NCI-H2029 (cell line): ENCODE measurements around the gene SPOCK1.
A peak's percentile ranks its signal among the peaks of the same experiment; 100 is the strongest.
"Not testable (repeated sequence)": the region's sequence is repeated elsewhere in the genome, so short reads cannot be mapped to it uniquely, and the experiment has no call there.

Experiments
- DNase-seq: peaks from one replicate; lab custom pipeline; 2025; lab: John Stamatoyannopoulos, UW

Gene SPOCK1

DNA sequence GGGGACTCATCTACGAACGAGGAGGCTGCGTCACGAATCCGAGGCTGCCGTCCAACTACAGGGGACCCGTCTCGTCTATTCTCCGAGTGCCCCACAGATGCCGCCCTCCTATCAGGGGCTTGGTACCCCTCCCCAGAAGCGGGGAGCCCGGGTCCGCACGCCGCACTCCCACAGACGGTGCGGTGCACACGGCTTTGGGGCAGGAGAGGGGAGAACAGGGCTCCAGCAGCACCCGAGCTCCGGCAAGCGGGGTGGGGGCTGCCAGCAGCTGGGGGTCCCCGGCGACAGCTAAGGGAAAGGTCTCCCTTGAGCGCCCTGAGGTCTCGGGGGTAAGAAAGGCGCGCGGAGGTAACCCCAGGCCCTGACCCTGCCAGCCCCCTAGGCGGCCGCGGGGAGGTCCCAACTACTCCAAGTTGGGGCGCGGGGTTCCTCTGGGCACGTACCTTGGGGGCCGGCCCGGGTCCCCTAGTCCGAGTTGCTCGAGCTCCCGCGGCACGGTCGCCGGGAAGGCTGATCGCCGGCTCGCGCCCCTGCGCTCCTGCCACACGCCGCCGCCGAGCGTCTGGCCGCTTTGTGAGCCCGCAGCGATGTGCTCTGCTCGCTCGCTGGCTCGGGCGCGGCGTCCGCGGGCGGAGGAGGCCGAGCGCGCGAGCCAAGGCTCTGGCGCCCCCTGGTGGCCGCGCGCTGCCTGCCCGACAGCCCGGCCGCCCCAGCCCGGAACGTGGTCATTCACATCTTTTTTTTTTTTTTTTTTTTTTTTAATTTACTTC, at the start of gene SPOCK1:
Gene SPOCK1 (minus strand): TSS at position 591 of the 770 bp plus-strand sequence.
- peak; percentile 75 for DNase-seq

DNA sequence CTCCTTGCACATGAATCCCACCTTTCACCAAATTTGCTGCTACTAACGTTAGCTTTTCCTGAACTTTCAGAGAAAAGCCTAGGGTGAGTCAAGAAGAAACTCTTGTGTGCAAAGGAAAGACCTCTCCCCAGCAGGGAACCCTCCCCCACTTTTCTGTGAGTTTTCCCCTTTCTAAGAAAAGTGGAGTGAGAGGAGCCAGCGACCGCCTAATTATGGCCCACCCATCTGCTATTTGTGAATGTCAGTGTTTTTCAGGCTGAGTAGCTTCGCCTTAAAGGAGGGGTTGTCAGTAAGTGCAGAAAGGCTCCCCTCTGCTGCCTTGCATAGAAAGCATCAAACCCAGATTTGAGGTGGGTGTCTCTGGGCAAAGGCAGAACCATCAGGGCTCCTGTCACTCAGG, 46.8 kb upstream of the SPOCK1 start:
- DNase-seq: no peak

DNA sequence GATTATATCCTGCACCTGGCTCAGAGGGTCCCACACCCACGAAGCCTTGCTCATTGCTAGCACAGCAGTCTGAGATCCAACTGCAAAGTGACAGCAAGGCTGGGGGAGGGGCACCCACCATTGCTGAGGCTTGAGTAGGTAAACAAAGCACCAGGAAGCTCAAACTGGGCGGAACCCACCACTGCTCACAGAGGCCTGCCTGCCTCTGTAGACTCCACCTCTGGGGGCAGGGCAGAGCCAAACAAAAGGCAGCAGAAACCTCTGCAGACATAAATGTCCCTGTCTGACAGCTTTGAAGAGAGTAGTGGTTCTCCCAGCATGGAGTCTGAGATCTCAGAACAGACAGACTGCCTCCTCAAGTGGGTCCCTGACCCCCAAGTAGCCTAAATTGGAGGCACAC, 36.3 kb upstream of the SPOCK1 start:
- peak; percentile 39 for DNase-seq

DNA sequence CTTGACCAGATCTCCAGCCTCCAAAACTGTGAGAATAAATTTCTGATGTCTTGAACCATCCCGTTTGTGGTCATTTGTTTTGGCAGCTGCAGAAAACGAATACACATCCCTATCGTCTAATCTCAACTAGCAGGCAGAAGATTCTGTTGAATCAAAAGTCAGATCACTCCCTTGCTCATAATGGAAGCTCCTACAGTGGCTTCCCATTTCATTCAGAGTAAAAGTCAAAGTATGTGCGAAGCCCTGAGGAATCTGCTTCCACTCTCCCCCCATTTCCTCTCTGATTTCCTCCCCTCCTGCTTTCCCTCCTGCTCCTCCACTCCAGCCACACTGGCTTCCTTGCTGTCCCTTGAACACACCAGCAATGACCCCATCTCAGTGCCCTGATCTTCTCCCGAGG, 34.8 kb upstream of the SPOCK1 start:
- no peak for DNase-seq

DNA sequence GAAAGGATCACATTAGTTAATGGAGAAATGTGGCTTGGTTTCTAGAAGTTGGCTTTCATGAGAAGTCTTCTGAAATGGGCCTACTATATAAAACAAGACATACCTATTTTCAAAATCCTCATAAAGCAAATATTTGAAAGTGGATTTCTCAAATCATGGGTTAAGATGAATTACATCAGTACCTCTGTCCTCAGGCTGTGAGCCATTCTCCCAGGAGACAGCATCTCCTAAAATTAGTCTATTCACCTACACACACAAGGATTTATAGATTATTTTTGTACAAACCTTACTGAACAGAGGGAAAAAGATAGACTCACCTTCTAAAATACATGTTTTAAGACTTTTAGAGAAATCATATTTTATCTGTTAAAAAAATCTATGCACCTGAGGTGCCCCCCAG, 32.1 kb upstream of the SPOCK1 start:
- no peak for DNase-seq

DNA sequence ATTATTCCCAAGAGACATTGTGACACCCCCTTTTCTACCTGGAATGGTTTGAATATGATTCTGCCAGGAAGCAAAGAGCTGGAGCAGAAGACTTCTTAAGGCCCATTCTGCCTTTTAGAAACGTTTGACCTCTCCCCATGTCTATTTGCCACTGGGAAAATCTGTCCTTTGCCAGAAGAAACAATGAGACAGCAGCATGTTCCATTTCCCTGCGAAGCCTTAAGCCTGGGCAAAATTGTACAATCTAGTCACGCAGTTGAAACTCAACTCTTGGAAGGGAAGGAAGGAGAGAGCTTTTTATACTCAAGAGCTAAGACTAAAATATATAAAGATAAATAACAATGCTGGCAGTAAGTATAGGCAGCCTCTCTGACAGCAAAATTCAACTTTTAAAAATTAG, 22.1 kb upstream of the SPOCK1 start:
- DNase-seq: no peak

DNA sequence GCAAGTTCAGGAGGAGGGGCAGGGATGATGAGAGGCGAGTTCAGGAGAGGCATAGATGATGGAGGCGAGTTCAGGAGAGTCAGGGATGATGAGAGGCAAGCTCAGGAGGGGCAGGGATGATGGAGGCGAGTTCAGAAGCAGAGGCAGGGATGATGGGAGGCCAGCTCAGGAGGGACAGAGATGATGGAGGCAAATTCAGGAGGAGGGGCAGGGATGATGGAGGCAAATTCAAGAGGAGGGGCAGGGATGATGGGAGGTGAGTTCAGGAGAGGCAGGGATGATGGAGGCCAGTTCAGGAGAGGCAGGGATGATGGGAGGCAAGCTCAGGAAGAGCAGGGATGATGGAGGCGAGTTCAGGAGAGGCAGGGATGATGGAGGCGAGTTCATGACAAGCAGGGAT, 17.8 kb upstream of the SPOCK1 start:
- no peak for DNase-seq

DNA sequence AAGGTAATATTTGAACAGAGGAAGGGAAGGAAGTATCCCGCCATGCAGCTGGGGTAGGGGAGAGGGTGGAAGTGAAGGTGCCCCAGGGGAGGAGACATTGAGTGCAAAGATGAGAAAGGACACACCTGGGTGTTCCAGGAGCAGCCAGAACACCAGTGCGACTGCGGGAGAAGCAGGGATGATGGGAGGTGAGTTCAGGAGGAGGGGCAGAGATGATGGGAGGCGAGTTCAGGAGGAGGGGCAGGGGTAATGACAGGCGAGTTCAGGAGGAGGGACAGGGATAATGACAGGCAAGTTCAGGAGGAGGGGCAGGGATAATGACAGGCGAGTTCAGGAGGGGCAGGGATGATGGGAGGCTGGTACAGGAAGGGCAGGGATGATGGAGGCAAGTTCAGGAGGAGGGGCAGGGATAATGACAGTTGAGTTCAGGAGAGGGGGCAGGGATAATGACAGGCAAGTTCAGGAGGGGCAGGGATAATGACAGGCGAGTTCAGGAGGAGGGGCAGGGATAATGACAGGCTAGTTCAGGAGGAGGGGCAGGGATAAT, 17.2 kb upstream of the SPOCK1 start:
- DNase-seq: no peak

DNA sequence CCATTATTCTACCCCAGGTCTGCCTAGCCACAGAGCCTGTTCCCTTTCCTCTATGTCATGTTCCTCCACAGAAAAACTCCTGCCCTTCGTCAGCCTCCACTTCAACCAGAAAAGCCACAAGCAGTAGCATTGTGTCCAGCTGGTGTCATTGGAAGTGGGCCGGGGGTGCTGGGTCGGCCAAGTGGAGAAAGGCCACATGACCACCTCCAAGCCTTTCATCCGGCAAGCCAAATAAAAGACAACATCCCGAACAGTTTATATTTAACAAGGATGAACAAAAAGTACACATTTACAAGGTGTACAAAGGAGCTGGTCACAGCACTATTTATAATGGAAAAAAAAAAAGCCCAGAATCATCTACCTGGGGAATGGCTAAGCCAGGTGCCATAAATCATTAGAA, 16.1 kb upstream of the SPOCK1 start:
- DNase-seq: no peak

DNA sequence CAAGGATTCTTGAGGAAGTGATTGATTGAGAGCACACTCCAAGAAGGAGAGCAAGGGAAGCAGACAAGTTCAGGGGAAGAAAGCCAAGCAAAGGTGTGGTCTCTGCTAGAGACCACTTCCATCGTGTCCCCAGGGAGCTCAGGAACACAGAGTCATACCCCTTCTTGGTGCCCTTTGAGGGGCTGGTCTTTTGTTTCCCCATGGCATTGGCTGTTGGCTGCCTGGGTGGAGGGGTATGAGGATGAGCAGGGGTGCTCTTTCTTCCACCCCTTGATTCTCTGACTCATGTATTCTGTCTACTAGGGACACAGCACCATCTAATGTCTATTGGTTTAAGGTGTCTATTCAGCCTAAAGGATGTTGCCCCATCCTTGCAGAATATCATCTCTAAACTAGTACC, 11.5 kb upstream of the SPOCK1 start:
- DNase-seq: no peak

DNA sequence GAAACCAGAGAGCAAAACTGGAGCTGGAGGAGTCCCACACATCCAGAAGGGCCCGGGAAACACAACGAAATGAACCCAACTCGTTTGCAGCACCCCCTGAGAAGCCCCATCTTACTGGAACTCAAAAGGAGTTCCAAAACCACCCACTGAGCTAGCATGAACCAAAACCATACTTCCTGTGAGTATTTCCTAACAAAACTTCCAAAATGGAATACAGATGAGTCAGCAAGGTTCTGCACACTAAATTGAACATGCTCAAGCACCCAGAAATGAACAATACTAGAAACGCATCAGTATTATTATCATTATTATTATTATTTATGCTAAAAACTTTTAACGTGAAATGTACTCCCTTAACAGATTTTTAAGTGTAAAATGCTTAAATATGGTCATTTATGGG, 8.0 kb upstream of the SPOCK1 start:
- no peak for DNase-seq

DNA sequence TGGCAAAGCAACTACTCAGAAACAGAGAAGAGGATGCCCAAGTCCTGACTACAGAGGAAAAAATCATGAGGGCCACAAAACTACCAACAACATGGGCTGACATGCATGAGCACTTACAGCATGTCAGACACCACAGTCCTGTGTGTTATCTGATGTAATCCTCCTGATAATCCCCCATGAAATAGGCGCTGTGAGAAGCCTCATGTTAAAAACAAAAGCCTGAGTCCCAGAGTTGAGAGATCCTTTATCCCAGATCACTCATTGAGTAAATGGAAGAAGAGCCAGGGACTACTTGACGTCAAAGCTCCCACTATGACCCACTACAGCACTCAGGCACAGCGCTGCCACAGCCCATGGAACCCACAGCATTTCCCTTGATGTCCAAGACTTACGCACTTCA, 7.2 kb upstream of the SPOCK1 start:
- no peak for DNase-seq

DNA sequence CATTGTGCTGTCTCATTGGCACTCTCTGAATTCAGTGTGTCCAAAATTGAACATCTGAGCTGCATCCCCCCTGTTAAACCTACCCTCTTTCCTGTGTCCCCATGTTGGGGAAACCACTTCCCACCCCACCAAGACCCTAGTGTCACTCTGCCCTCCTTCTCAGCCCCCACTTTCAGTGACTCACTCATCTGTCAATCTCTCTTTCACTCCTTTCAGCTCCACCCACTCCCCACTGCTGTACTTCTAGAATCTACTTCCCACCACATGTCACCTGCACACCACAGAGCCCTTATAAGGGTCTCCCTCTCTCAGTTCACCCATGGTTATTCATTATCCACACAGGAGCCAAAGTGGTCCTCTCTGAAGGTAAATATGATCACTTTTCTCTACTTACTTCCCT, 5.8 kb upstream of the SPOCK1 start:
- no peak for DNase-seq

DNA sequence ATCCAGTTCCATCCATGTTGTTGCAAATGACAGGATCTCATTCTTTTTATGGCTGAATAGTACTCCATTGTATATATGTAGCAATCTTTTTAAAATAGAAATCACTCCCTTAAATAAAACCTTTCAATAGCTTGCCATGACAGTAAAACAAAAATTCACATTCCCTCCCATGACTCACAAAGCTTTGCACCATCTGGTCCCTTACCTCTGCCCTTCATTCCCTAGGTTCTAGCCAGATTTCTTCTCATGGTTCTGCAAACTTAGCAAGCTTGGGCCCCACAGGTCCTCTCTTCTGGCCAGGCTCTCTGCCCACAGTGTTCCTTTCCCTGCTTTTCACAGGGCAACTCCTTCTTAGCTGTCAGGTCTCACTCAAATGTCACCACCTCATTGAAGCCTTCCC, 4.3 kb upstream of the SPOCK1 start:
- no peak for DNase-seq

DNA sequence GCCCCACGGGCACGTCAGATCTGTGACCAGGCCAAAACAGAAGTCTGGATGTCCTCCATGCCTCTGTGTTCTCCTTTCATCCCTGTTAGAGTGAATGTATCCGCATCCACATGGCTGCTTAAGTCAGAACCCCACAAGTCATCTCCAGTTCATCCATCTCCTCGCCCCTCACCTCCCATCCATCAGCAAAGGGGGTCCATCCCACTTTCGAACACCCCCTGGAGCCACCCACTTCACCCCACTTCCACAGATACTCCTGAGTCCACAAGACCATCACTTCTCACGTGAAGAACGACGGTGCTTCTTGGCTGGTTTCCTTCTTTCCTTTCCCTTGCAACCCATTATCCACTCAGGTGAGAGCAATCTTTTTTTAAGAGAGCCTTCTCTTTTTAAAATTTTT, 3.5 kb upstream of the SPOCK1 start:
- no peak for DNase-seq

DNA sequence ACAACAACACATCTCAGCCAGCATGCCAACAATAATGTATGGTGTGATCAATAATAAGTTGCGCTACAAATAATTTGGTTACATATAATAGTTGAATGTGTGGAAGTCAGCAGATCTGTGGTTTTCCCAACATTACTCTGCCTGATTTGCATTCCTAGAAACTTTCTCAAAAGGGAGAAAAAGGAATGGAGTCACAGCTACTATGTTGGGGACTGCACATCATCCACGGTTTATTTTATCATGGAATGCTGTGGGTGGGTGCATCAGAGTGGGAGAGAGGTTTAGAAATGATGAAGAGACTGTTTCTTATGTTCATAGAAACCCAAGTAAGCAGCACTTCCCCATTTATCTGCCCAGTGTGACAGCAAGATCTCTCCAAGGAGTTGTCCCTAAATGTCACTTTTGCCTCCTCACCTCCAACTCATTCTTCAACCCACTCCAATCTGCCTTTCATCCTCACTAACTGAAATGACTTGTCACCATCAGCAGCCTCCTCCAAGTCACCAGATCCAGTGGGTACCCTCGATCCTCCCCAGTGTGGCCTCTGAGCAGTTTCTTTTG, 2.8 kb upstream of the SPOCK1 start:
- DNase-seq: no peak

DNA sequence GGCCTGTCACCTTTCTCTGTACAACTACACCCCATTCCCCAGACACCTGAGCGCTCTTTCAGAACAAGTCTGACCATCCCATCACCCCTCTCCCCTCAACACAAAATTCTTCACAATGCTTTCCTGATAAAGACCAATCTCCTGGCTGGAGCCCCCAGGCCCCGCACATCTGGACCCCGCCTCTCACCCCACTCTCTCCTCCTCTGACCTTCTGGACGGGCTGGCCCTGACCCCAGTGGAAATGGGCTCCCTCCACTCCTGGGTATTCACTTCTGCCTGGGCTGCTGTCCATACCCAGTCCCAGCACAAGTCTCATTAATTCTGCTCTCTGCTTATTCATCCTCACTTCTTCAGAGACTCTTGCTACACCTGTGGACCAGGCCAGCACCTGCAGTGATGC, 2.1 kb upstream of the SPOCK1 start:
- no peak for DNase-seq

DNA sequence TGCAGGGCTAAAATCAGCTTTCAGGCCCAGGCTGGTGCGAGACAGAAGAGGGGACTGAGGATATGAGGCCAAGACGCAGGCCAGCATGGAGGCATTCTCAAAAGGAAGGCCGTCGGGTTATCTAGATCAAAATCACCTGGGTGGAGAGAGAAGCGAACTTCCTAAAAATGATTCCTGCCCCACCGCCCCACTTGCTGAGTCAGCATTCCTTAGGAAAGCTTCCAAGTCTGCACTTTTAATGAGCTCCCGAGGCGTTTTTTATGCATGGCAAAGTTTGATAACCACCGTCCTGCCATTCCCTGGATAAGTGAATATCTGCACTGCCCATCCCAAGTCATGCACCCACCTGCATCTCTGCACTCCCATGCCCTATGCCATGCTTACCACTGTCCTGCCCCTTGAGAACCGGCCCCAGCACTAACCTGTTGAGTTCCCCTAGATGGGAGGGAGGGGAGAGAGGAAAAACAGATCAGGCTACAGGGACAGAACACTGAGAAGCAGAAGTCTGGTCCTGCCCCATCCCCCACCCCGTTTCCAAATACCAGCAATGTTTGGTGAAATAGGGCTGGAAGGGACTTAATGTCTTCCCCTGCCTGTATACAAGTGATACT, 1.6 kb upstream of the SPOCK1 start:
- DNase-seq: no peak

DNA sequence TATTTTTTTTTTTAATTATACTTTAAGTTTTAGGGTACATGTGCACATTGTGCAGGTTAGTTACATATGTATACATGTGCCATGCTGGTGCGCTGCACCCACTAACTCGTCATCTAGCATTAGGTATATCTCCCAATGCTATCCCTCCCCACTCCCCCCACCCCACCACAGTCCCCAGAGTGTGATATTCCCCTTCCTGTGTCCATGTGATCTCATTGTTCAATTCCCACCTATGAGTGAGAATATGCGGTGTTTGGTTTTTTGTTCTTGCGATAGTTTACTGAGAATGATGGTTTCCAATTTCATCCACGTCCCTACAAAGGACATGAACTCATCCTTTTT, 351 bp upstream of the SPOCK1 start:
- DNase-seq: not testable (repeated sequence)

DNA sequence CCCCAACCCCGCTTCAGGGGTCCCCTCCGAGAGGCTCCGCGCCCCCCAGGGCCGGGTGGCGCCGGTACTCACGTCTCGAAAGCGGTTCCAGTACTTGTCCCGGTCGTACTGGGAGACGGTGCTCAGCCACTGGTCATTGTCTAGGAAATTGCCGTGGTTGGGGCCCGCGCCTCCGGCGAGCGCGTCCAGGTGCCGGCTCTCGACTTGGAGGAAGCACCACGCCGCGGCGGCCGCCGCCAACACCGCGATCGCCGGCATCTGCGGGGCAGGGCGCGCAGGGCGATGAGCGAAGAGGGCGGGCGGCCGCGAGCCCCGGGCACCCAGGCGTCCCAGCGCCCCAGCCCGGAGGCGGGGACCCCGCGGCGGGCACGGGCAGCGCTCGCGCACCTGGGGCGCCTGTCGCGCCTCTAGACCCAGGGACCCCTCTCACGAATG, 808 bp downstream of the SPOCK1 start:
- no peak for DNase-seq

DNA sequence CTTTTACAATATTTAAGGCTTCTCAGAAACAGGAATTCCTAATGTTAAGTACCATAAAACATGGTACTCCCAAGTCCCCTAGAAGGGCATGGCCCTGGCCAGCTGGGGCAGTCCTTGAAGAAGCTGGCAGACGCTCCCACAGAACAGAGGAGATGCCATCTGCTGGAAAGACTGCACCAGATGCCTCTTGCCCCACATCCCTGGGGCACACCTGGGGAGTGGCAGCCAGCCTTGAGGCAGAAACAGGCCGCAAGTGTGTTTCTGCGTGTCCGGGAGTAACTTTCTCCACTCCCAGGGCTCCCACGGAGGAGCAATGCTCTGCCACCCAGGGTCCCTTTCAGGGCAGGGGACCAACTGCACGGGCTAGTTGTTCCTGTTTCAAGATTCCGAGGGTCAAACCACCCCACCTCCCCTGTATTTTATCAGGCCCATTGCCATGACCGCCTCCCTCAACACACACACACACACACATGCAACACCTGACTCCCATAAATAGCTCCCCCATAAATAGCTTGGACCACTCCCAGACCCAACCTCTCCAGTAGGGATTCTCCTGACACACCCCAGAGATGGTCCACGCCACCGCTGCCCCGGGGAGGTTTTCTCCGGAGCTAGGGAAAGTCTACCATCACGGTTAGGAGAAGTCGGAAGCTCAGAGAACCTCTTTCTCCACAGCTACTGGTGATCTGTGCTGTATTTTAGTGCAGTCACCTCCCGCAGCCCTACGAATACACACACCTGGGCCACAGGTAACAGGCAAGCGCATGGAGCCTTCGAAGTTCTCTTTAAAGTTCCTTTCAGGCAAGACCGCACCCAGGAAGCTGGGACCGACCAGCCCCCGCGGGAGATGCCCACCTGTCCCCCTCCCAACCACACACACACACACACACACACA, 1.5 kb downstream of the SPOCK1 start:
- DNase-seq: no peak

DNA sequence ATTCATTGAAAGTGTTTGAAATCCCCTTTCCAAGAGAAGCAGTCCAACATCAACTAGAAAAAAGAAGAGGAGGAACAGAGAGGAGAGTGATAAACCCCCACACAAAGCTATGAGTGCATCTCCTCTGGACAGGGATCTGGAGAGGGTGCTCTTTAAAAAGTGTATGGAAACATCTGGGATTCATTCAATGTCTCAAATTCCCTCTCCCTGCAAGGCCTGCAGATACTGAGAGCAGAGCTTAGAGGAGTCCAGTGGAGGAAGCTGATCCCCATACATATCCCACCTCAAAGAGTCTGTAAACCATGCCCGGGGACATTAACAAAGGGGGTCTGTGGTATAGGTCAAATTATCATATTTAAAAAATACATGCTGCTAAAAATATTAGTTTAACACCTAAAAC, 2.2 kb downstream of the SPOCK1 start:
- no peak for DNase-seq
